ENCODE data around the gene NAA60. TPM values are rescaled to one million over a fixed set of nuclear protein-coding genes. Genes with fewer than 3 reads are reported as not detected.

The NAA60 gene
- total and polyA plus RNA-seq, 3 donors from 2014 or later = 61.8 to 120 (median 99.2) TPM

GRCh38 chr16:3467921-3468320, 24.4 kb downstream of the NAA60 start:
- H3K27ac ChIP-seq = peak overlapping the region in 1 of 2 donors; percentile 15
- H3K4me1 ChIP-seq = peaks cover 28% of the 10 kb centered on the region
- H3K36me3 ChIP-seq (ENCODE audit: low read depth, missing control alignments) = no peaks in the 10 kb centered on the region
- WGBS, 2 donors = 57 to 79% methylated on average over 4 of the region's 4 CpGs
- no peaks in the 10 kb centered on the region for H3K27me3 ChIP-seq
- H3K9me3 ChIP-seq = no peaks in the 10 kb centered on the region
- no peak overlapping the region for H3K4me3 ChIP-seq
- TF ChIP-seq CTCF (IDR thresholded peaks at IDR 0.05) = no peak
- TF ChIP-seq POLR2A (IDR thresholded peaks at IDR 0.05) = no peak
- intact Hi-C loops (cut with DNase I; ENCODE audit: low total_unique reads) = no loop called here
- peak; percentile 81 for DNase-seq

- H3K4me1 ChIP-seq = peaks cover 28% of the 10 kb centered on the region
- peak overlapping the region; percentile 15 to 68 for H3K27ac ChIP-seq
- no peaks in the 10 kb centered on the region for H3K36me3 ChIP-seq (ENCODE audit: low read depth, missing control alignments)
- WGBS, 2 donors = 68 to 73% methylated on average over 12 to 15 of the region's 15 CpGs
- H3K9me3 ChIP-seq = no peaks in the 10 kb centered on the region
- no peak overlapping the region for H3K4me3 ChIP-seq
- intact Hi-C loops (cut with DNase I; ENCODE audit: low total_unique reads) = no loop called here
- no peaks in the 10 kb centered on the region for H3K27me3 ChIP-seq
- TF ChIP-seq CTCF (IDR thresholded peaks at IDR 0.05) = no peak
- no peak for TF ChIP-seq POLR2A (IDR thresholded peaks at IDR 0.05)
- DNase-seq = no peak
These were observed 25.0 kb downstream of the NAA60 start for GRCh38 chr16:3468501-3468900.

- no peaks in the 10 kb centered on the region for H3K36me3 ChIP-seq (ENCODE audit: low read depth, missing control alignments)
- no peaks in the 10 kb centered on the region for H3K27me3 ChIP-seq
- H3K27ac ChIP-seq = no peak overlapping the region
- peaks cover 36% of the 10 kb centered on the region for H3K4me1 ChIP-seq
- no peak overlapping the region for H3K4me3 ChIP-seq
- intact Hi-C loops (cut with DNase I; ENCODE audit: low total_unique reads) = no loop called here
- DNase-seq = no peak
- no peaks in the 10 kb centered on the region for H3K9me3 ChIP-seq
- TF ChIP-seq POLR2A (IDR thresholded peaks at IDR 0.05) = no peak
- no peak for TF ChIP-seq CTCF (IDR thresholded peaks at IDR 0.05)
- 88% methylated on average over 7 of the region's 7 CpGs; no CpG with 5 or more reads in 1 of the 2 donors for WGBS, 2 donors
These were observed 26.3 kb downstream of the NAA60 start for GRCh38 chr16:3469736-3470135.

- 92 to 93% methylated on average over 9 of the region's 9 CpGs for WGBS, 2 donors
- Histone ChIP-seq H3K4me1 (peaks cover 33% of the 10 kb centered on the region), H3K4me3 (no peak overlapping the region), H3K36me3 (ENCODE audit: low read depth, missing control alignments) (no peaks in the 10 kb centered on the region), H3K27me3 (no peaks in the 10 kb centered on the region), H3K27ac (no peak overlapping the region), H3K9me3 (no peaks in the 10 kb centered on the region)
- intact Hi-C loops (cut with DNase I; ENCODE audit: low total_unique reads) = no loop called here
- TF ChIP-seq POLR2A (IDR thresholded peaks at IDR 0.05) (no peak), CTCF (IDR thresholded peaks at IDR 0.05) (no peak)
- no peak for DNase-seq
These were observed 27.2 kb downstream of the NAA60 start for GRCh38 chr16:3470723-3471122.

- intact Hi-C loops (cut with DNase I; ENCODE audit: low total_unique reads) = no loop called here
- Histone ChIP-seq H3K9me3 (no peaks in the 10 kb centered on the region), H3K36me3 (ENCODE audit: low read depth, missing control alignments) (no peaks in the 10 kb centered on the region), H3K4me1 (peaks cover 31% of the 10 kb centered on the region), H3K4me3 (no peak overlapping the region), H3K27ac (no peak overlapping the region), H3K27me3 (no peaks in the 10 kb centered on the region)
- no peak for DNase-seq
- 85 to 88% methylated on average over 18 to 20 of the region's 20 CpGs for WGBS, 2 donors
- TF ChIP-seq CTCF (IDR thresholded peaks at IDR 0.05) = no peak
- no peak for TF ChIP-seq POLR2A (IDR thresholded peaks at IDR 0.05)
These were observed 28.2 kb downstream of the NAA60 start for GRCh38 chr16:3471518-3472176.
